GM12892 (cell line): ENCODE measurements around the gene ARID5B.

Experiments used
- POLR2A ChIP-seq: IDR thresholded peaks from 2 replicates; pipeline ENCODE4 v1.6.1; 2011; ENCODE audit warnings: low read depth, low read length, control low read depth
- TAF1 ChIP-seq: IDR thresholded peaks from 2 replicates; pipeline ENCODE4 v1.6.1; 2011; ENCODE audit warnings: low read depth, mild to moderate bottlenecking, control low read depth, low read length, borderline replicate concordance

DNA sequence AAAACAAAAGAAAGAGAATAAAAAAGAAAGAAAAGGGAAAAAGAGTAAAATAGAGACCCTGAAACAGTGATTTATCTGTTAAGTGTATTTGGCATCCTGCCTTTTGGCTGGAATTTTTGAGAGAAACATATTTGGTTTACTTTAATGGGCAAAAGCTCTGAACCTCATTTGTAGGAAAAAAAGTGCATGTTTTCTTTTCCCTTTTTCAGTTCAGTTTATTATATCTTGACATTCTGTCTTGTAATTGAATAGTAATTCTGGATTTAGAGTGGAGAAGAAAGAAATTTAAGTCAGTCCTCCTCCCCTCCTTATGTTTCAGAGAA, 69.5 kb downstream of the ARID5B start:
- TF ChIP-seq POLR2A (no peak), TAF1 (no peak)
